Stimulated activated CD8-positive, alpha-beta memory T cell treated with anti-CD3 and anti-CD28 coated beads, Interleukin-15, amount 100 ng/mL, for 48 hours (primary cell): ENCODE measurements around the gene BRPF1.
A peak's percentile ranks its signal among the peaks of the same experiment; 100 is the strongest.

Experiments
- DNase-seq, 2 donors: peaks; one replicate each; pipeline ENCODE4 v3.0.0-alpha.2; 2020; ENCODE audit warnings: low read depth in 2 of 2

BRPF1 gene

DNA sequence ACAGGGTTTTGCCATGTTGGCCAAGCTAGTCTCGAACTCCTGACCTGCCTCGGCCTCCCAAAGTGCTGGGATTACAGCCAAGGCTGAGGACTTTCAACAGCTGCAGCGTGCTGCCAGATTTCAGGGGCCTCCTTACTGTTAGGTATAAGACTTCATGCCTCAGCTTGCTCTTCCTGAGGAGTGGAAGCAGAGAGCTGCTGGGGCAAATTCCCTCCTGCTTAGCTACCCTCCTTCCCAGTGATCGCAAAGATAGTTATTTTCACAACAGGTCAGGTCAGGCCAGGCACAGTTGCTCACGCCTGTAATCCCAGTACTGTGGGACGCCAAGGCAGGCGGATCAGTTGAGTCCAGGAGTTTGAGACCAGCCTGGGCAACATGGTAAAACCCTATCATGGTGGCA is 30.5 kb upstream of the BRPF1 start:
- DNase-seq = no peak

DNA sequence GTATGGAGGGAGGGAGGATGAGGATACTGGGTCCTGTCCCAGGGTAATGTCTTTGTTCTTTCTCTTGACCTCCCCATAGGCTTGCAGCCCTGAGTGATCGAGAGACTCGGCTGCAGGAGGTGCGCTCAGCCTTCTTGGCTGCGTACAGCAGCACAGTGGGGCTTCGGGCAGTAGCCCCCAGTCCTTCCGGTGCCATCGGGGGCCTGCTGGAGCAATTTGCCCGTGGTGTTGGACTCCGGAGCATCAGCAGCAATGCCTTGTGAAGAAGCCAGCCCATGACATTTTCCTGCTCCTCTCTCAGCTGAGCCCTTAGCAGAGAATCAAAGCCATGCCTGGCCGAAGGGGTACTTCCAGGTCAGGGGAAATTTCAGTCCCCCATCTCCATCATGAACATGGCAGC is 29.8 kb upstream of the BRPF1 start:
- DNase-seq = no peak

DNA sequence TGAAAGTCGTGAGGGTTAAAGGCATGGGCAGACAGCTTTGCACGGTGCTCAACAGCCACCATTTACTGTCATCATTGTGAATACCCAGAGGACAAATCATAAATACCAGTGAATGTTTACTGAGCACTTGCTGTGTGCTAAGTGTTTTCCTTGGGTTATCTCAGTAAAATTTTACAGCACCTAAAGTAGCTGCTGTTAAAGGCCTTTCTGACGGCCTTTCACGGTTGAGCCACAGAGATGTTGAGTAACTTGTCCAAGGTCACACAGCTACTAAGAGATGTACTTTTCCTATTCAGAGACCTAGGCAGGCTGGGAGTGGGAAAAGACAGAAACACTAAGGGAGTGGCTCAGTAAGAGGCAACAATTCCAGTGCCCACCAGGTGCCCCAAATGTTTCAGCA is 28.3 kb upstream of the BRPF1 start:
- DNase-seq = no peak

DNA sequence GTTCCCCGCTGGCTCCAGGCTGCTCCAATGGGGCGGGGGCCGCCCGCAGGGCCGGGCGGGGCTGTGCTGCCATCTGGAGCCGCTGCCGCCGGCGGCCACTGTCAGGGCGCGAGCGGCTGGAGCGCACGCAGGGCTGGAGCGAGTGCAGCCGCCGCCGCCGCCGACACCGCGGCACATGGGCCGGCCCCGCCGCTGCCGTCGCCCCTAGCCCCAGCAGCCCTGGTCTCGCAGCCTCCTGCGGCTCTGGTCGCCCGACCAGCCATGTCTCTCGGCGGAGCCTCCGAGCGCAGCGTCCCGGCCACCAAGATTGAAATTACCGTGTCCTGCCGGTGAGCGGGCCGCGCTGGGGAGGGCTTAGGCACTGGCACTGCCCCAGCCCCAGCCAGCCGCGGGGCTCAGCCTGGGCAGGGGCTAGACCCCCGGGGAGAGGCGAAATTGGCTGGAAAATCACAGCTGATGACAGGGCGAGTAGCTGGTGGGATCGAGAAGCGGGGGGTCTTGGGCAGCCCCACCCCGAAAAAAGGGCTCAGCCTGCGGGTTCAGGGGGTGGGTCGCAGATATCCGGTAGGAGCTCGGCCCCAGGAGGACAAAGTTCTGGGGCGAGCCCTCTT is 27.7 kb upstream of the BRPF1 start, which contains the start of gene CPNE9:
Gene CPNE9 (plus strand): TSS at position 98 of the 611 bp plus-strand sequence. CDS start 164 bp downstream, at position 262.
- no peak for DNase-seq

GRCh38 chr3:9704347-9705322 is 26.9 kb upstream of the BRPF1 start:
- no peak for DNase-seq

GRCh38 chr3:9710174-9710739 is 21.3 kb upstream of the BRPF1 start:
- DNase-seq = no peak

- DNase-seq = no peak
Observed at GRCh38 chr3:9712415-9712814, 19.1 kb upstream of the BRPF1 start.

DNA sequence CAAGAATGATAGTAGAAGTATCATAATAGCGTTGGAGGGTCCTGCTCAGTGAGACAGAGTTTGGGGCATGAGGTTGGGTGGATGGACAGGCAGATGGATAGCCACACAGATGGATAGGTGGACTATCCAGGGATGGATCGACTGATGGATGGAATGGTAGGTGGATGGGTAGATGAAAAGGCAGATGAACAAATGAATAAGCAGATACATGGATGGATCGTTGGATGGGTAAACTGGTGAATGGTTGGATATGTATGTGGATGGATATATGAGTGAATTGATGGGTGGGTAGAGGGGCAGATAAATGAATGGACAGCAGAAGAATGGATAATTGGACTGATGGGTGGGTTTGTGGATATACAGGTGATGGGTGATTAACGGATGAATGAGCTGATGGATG is 18.4 kb upstream of the BRPF1 start:
- no peak for DNase-seq

GRCh38 chr3:9715136-9715535 is 16.4 kb upstream of the BRPF1 start:
- DNase-seq = no peak

GRCh38 chr3:9715764-9716437 is 15.6 kb upstream of the BRPF1 start:
- no peak for DNase-seq

DNA sequence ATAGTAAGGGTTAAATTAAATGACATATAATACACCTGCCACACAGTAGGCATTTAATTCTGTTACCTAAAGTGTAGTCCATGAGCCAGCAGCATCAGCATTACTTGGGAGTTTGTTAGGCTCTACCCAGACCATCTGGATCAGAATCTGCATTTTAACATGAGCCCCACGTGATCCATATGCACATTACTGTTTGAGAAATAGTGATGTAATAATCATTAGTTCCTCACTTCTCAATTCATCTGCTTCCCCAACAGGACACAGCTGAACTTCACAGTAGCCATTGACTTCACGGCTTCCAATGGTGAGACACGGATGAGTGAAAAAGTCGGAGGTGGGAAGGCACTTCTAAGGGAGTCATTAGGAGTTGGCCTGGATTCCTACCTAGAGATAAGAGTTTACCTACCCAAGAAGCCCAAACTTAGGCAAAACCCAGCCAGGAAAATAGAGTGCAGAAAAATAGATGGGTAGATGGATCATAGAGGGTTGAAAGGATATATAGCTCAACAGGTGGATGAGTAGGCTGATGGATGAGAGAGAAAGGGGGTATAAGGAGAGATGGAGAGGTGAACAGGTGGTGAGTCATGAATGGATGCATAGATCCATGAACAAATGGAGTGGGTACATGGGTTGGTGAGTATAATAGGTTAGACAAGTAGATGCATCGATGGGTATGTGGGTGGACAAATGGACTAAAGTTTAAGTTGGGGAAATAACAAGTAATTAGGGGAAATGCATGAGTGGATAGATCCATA is 14.6 kb upstream of the BRPF1 start:
- DNase-seq = no peak

DNA sequence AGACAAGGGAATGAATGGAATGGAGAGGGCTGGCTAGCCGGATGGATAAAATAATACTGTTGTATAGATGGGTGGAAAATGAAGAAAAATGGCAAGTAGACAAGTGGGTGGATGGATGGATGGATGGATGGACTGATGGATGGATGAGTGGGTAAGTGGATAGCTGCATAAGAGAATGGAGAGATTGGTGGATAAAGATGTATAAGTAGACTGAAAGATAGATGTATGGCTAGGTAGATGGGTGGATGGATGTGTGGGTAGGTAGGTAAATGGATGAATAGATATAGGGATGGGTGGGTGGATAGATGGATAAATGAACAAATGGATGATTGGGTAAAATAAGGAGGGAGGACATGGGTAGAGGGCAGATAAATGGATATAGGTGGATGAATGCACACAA is 14.0 kb upstream of the BRPF1 start:
- no peak for DNase-seq

DNA sequence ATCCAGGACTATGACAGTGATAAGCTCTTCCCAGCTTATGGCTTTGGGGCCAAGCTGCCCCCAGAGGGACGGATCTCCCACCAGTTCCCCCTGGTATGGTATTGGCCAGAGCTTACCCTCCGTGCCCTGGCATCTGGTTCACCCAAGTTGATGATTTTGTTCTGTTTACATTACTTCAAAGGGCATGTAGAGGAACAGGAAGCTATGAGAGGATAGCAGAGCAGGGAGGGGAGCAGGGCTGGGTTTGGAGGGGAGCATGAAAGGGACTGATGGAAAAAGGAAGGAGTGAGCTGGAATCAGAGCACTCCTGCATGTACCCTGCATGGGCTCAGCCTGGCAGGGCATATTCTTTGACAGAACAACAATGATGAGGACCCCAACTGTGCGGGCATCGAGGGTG is 13.4 kb upstream of the BRPF1 start:
- DNase-seq = no peak

- no peak for DNase-seq
Observed at GRCh38 chr3:9721015-9721699, 10.4 kb upstream of the BRPF1 start.

DNA sequence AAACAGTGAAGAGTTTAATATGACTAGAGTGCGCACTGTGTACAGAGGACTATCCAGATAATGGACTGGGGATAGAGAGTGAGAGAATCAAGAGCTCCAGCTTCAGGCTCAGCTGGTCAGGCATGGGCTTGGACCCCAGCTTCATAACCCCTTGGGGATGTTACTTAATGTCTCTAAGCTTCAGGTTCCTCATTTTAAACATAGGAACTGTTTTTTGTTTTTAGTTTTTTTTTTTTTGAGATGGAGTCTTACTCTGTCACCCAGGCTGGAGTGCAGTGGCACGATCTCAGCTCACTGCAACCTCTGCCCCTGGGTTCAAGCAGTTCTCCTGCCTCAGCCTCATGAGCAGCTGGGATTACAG is 9.9 kb upstream of the BRPF1 start:
- DNase-seq = no peak

GRCh38 chr3:9725775-9726515 is 5.6 kb upstream of the BRPF1 start:
- no peak for DNase-seq

DNA sequence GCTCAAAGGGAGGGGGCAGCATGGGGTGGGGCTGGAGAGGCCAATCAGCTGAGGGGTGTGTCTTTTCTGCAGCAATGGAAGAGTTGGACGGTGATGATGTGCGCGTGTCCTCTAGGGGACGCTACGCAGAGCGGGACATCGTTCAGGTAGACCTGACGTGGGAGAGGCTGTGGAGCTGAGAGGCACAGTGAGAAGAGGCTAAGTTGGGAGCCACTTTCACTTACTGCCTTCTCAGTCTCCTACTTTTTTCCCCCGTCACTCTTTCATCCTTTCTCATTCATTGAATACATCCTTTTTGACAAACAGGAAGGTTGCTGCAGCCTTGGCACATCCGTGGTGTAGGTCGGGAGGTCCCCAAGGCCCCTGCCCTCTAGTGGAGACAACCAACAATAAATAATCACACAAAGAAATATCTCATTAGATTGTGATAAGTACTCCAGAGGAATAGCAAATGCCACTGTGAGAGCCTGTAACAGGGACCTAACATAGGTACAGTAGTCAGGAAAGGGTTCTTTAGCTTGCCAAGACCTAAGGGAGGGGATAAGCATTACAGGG is 4.4 kb upstream of the BRPF1 start:
- DNase-seq = peak; percentile 39 to 46

DNA sequence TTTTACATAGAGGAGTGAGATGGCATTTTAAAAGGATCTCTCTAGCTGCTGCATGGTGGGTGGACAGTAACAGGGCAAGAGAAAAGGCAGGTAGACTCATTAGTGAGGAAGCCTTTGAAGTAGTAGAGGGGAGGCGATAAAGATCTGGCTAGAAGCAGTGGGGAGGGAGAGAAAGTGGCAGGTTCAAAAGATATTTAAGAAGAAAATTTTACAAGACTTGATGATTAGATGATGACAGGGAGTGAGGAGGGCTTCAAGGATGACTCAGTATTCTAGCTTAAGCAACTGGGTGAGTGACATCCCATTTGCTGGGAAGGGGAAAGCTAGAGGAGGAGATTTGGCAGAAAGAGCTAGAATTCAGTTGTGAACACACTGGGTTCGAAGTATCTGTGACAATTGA is 3.8 kb upstream of the BRPF1 start:
- DNase-seq = no peak

DNA sequence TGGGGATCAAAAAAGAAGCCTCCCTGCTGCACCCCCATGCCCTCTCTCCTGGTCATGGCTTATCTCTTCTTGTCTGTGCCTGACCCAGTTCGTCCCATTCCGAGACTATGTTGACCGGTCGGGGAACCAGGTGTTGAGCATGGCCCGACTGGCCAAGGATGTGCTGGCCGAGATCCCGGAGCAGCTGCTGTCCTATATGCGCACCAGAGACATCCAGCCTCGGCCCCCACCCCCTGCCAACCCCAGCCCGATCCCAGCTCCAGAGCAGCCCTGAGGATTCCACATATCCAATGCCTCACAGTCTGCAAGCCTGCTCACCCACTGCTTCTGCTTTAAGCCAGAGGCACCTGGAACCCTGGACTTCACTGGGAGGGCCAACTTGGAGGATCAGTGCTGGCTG is 2.1 kb upstream of the BRPF1 start:
- DNase-seq = no peak

GRCh38 chr3:9730657-9731205 is 804 bp upstream of the BRPF1 start:
- peak in 1 of 2 donors; percentile 16 for DNase-seq
